HEK293T (cell line): ENCODE results near the gene LIN28B.
"Not testable (repeated sequence)": the region's sequence is repeated elsewhere in the genome, so short reads cannot be mapped to it uniquely, and the experiment has no call there.

Source experiments
- CTCF ChIA-PET: fragments of 350-600 bp; formaldehyde crosslinking; extraction: SDS; loops from one replicate; lab custom pipeline; 2021; ENCODE audit warnings: antibody characterized with exemption, inconsistent platforms; lab: Yijun Ruan, JAX
- POLR2A ChIA-PET: fragments of 350-600 bp; formaldehyde crosslinking; extraction: SDS; loops from one replicate; lab custom pipeline; 2020; ENCODE audit warnings: antibody characterized with exemption, inconsistent platforms; lab: Yijun Ruan, JAX
- DNase-seq: peaks from one replicate; pipeline ENCODE4 v3.0.0; 2012; ENCODE audit warnings: mixed read lengths; ENCODE audit errors: extremely low spot score
- ARNT ChIP-seq: fragments of 450-650 bp; IDR thresholded peaks from 2 replicates; pipeline ENCODE4 v1.6.1; 2017; ENCODE audit warnings: mild to moderate bottlenecking
- BHLHE40 ChIP-seq: fragments of 450-650 bp; IDR thresholded peaks from 2 replicates; pipeline ENCODE4 v1.6.1; 2016; ENCODE audit warnings: mild to moderate bottlenecking, moderate library complexity, borderline replicate concordance
- CTBP1 ChIP-seq: fragments of 450-650 bp; IDR thresholded peaks from 2 replicates; pipeline ENCODE4 v1.6.1; 2016; ENCODE audit warnings: borderline replicate concordance
- ELF4 ChIP-seq: fragments of 450-650 bp; IDR thresholded peaks from 2 replicates; pipeline ENCODE4 v1.6.1; 2017; ENCODE audit warnings: antibody characterized with exemption
- FOXA1 ChIP-seq: fragments of 450-650 bp; IDR thresholded peaks from 2 replicates; pipeline ENCODE4 v1.6.1; 2016; ENCODE audit warnings: mild to moderate bottlenecking
- FOXK2 ChIP-seq: fragments of 450-650 bp; IDR thresholded peaks from 2 replicates; pipeline ENCODE4 v1.6.1; 2016; ENCODE audit warnings: mild to moderate bottlenecking
- FOXM1 ChIP-seq: fragments of 450-650 bp; IDR thresholded peaks from 2 replicates; pipeline ENCODE4 v1.6.1; 2017; ENCODE audit warnings: mild to moderate bottlenecking, borderline replicate concordance
- HDGF ChIP-seq: fragments of 450-650 bp; IDR thresholded peaks from 2 replicates; pipeline ENCODE4 v1.6.1; 2017; ENCODE audit warnings: antibody characterized with exemption, borderline replicate concordance
- L3MBTL2 ChIP-seq: fragments of 450-650 bp; conservative IDR thresholded peaks from 2 replicates; pipeline ENCODE4 v1.6.1; 2016; ENCODE audit warnings: mild to moderate bottlenecking
- LEF1 ChIP-seq: fragments of 450-650 bp; IDR thresholded peaks from 2 replicates; pipeline ENCODE4 v1.6.1; 2017; ENCODE audit warnings: mild to moderate bottlenecking, borderline replicate concordance
- NFRKB ChIP-seq: fragments of 450-650 bp; IDR thresholded peaks from 2 replicates; pipeline ENCODE4 v1.6.1; 2016; ENCODE audit warnings: mild to moderate bottlenecking, moderate library complexity
- PKNOX1 ChIP-seq: fragments of 450-650 bp; IDR thresholded peaks from 2 replicates; pipeline ENCODE4 v1.6.1; 2016
- SP1 ChIP-seq: fragments of 450-650 bp; IDR thresholded peaks from 2 replicates; pipeline ENCODE4 v1.6.1; 2017
- SUZ12 ChIP-seq: fragments of 450-650 bp; IDR thresholded peaks from 2 replicates; pipeline ENCODE4 v1.6.1; 2016; ENCODE audit warnings: mild to moderate bottlenecking
- TARDBP ChIP-seq: fragments of 450-650 bp; IDR thresholded peaks from 2 replicates; pipeline ENCODE4 v1.6.1; 2016
- ZNF384 ChIP-seq: fragments of 450-650 bp; IDR thresholded peaks from 2 replicates; pipeline ENCODE4 v1.6.1; 2016

The LIN28B gene

GRCh38 chr6:105077596-105078385 lies 120.9 kb downstream of the LIN28B start:
- POLR2A ChIA-PET, result interaction anchor here (1.4 to 1.6 kb wide), 2 partner anchors 120 kb away, joined by 3 to 4 read pairs; no protein-coding TSS in a partner anchor

GRCh38 chr6:105078386-105078708 lies 121.4 kb downstream of the LIN28B start:
- no peak for DNase-seq
- TF ChIP-seq LEF1 (no peak), BHLHE40 (no peak), CTBP1 (no peak), PKNOX1 (no peak), FOXM1 (no peak), SUZ12 (no peak), ZNF384 (no peak), FOXK2 (no peak), NFRKB (no peak), FOXA1 (no peak), SP1 (no peak), ARNT (no peak), HDGF (no peak), TARDBP (no peak), L3MBTL2 (no peak), ELF4 (no peak)
- POLR2A ChIA-PET, result interaction anchor here (1.4 kb wide), 1 partner anchor 121 kb away, joined by 4 read pairs; no protein-coding TSS in a partner anchor

More at GRCh38 chr6:105077596-105078385, 120.9 kb downstream of the LIN28B start:
- CTCF ChIA-PET, result interaction anchor here (0.5 to 1.6 kb wide), 9 partner anchors 10 to 1906 kb away, joined by 3 to 6 read pairs (median 3); no protein-coding TSS in a partner anchor
- TF ChIP-seq HDGF (no peak), CTBP1 (no peak), PKNOX1 (no peak), ELF4 (no peak)
- DNase-seq, result no peak

GRCh38 chr6:105080279-105080678 lies 123.4 kb downstream of the LIN28B start:
- CTCF ChIA-PET, result no interaction called here
- TF ChIP-seq FOXM1 (no peak), SUZ12 (no peak), L3MBTL2 (no peak), HDGF (no peak), FOXK2 (no peak), CTBP1 (no peak)
- POLR2A ChIA-PET, result no interaction called here
- DNase-seq, result no peak

More at GRCh38 chr6:105078386-105078708, 121.4 kb downstream of the LIN28B start:
- CTCF ChIA-PET, result interaction anchor here (0.5 to 1.6 kb wide), 5 partner anchors 9 to 289 kb away, joined by 3 to 6 read pairs (median 3); no protein-coding TSS in a partner anchor

- DNase-seq, POLR2A ChIA-PET, CTCF ChIA-PET: not testable (repeated sequence)
Observed at GRCh38 chr6:105081662-105082061, 124.8 kb downstream of the LIN28B start.

GRCh38 chr6:105087571-105088211 lies 130.8 kb downstream of the LIN28B start:
- peak; percentile 45 for DNase-seq
- POLR2A ChIA-PET, result interaction anchor here (1.4 kb wide), 1 partner anchor 315 kb away, joined by 6 read pairs; the partner anchor contains the start of gene PREP
- CTCF ChIA-PET, result interaction anchor here (0.6 to 2.1 kb wide), 16 partner anchors 10 to 344 kb away, joined by 3 to 11 read pairs (median 4); partner anchors contain the start of gene PREP
- no peak for TF ChIP-seq SUZ12
- no peak for TF ChIP-seq FOXK2
- no peak for TF ChIP-seq TARDBP
- TF ChIP-seq ZNF384, result no peak
- no peak for TF ChIP-seq PKNOX1
- TF ChIP-seq HDGF, result no peak
- TF ChIP-seq ARNT, result no peak
- TF ChIP-seq BHLHE40, result no peak
- TF ChIP-seq LEF1, result no peak
- no peak for TF ChIP-seq FOXM1
- no peak for TF ChIP-seq NFRKB
- no peak for TF ChIP-seq CTBP1
- no peak for TF ChIP-seq ELF4
- no peak for TF ChIP-seq L3MBTL2
- TF ChIP-seq FOXA1, result no peak
- TF ChIP-seq SP1, result no peak
